K562 (cell line): Measurements from ENCODE around the gene DPH2. TPM values are rescaled to one million over a fixed set of nuclear protein-coding genes. Genes with fewer than 3 reads are reported as not detected.

Experiments used
- ERF ChIP-seq: fragments of 450-650 bp; formaldehyde crosslinking; IDR thresholded peaks from 2 replicates; pipeline ENCODE4 v1.4.0; 2020; ENCODE audit warnings: mild to moderate bottlenecking, mixed read lengths
- EZH2 ChIP-seq: IDR thresholded peaks from 2 replicates; pipeline ENCODE4 v1.6.1; 2012; ENCODE audit warnings: low read depth, mild to moderate bottlenecking, inconsistent platforms, low read length, borderline replicate concordance
- FOXK1 ChIP-seq: sonication (generic); formaldehyde crosslinking; IDR thresholded peaks from 2 replicates; pipeline ENCODE4 v1.8.0; 2022; ENCODE audit warnings: missing genetic modification reagents, mild to moderate bottlenecking, borderline replicate concordance
- HDAC2 ChIP-seq: fragments of 450-650 bp; IDR thresholded peaks from 2 replicates; pipeline ENCODE4 v1.6.1; 2016; ENCODE audit warnings: mild to moderate bottlenecking
- HDAC3 ChIP-seq: fragments of 450-650 bp; IDR thresholded peaks from 2 replicates; pipeline ENCODE4 v1.6.1; 2018; ENCODE audit warnings: borderline replicate concordance, mild to moderate bottlenecking, moderate library complexity; ENCODE audit not compliant: partially characterized antibody
- KAT7 ChIP-seq: sonication (generic); formaldehyde crosslinking; IDR thresholded peaks from 2 replicates; pipeline ENCODE4 v1.8.0; 2022; ENCODE audit warnings: missing genetic modification reagents, mild to moderate bottlenecking, borderline replicate concordance
- KLF16 ChIP-seq: IDR thresholded peaks from 2 replicates; pipeline ENCODE4 v1.6.1; 2016; ENCODE audit warnings: antibody characterized with exemption
- LARP7 ChIP-seq: fragments of 450-650 bp; IDR thresholded peaks from 2 replicates; pipeline ENCODE4 v1.6.1; 2016
- MYBL2 ChIP-seq, 2 experiments: fragments of 450-650 bp in 1 of 2; sonication (generic) in 1 of 2; formaldehyde crosslinking in 1 of 2; IDR thresholded peaks; 2 replicates each; pipeline versions ENCODE4 v1.6.1 to v1.8.1; 2017 to 2022; ENCODE audit warnings: borderline replicate concordance in 1 of 2, inconsistent platforms in 1 of 2, low read depth in 1 of 2, mild to moderate bottlenecking in 1 of 2, missing genetic modification reagents in 1 of 2, moderate library complexity in 1 of 2
- NCOA6 ChIP-seq: fragments of 450-650 bp; IDR thresholded peaks from 2 replicates; pipeline ENCODE4 v1.6.1; 2017; ENCODE audit warnings: mild to moderate bottlenecking
- NRF1 ChIP-seq, 2 experiments: fragments of 450-650 bp; IDR thresholded peaks in 1 of 2; conservative IDR thresholded peaks in 1 of 2; 2 replicates each; pipeline ENCODE4 v1.6.1; 2014; ENCODE audit warnings: mild to moderate bottlenecking in 2 of 2
- POLR2H ChIP-seq: IDR thresholded peaks from 2 replicates; pipeline ENCODE4 v1.6.1; 2016; ENCODE audit warnings: missing genetic modification characterization, low read depth, mild to moderate bottlenecking, control low read depth, missing compliant biosample characterization, moderate library complexity
- SIN3A ChIP-seq, 2 experiments: fragments of 150-350 bp in 1 of 2; IDR thresholded peaks; 2 replicates each; pipeline ENCODE4 v1.6.1; 2011 to 2016; ENCODE audit warnings: borderline replicate concordance in 2 of 2, low read depth in 2 of 2, low read length in 2 of 2, mild to moderate bottlenecking in 2 of 2, moderate library complexity in 2 of 2; ENCODE audit not compliant: control insufficient read depth in 1 of 2
- TEAD4 ChIP-seq, 2 experiments: sonication (generic) in 1 of 2; formaldehyde crosslinking in 1 of 2; IDR thresholded peaks; 2 replicates each; pipeline versions ENCODE4 v1.6.1 to v1.8.0; 2012 to 2022; ENCODE audit warnings: borderline replicate concordance in 1 of 2, inconsistent platforms in 1 of 2, low read length in 1 of 2, mild to moderate bottlenecking in 1 of 2, missing genetic modification reagents in 1 of 2
- ZHX1 ChIP-seq: fragments of 150-350 bp; conservative IDR thresholded peaks from 2 replicates; pipeline ENCODE4 v1.6.1; 2014; ENCODE audit warnings: low read length
- ZNF143 ChIP-seq: sonication (generic); formaldehyde crosslinking; IDR thresholded peaks from 2 replicates; pipeline ENCODE4 v1.9.0; 2022; ENCODE audit warnings: mild to moderate bottlenecking, missing genetic modification reagents
- ZNF277 ChIP-seq: fragments of 250-450 bp; sonication (Bioruptor Pico); IDR thresholded peaks from 2 replicates; pipeline ENCODE4 v1.8.0; 2022; ENCODE audit warnings: inconsistent platforms, mild to moderate bottlenecking, moderate library complexity, borderline replicate concordance
- ZNF778 ChIP-seq: fragments of 450-650 bp; formaldehyde crosslinking; IDR thresholded peaks from 2 replicates; pipeline ENCODE4 v1.4.0; 2020; ENCODE audit warnings: mild to moderate bottlenecking, moderate library complexity
- polyA plus RNA-seq, 8 experiments: library from polyadenylated mRNA; depleted of rRNA in 4 of 8; stranded (reverse) in 5 of 8; unstranded in 3 of 8; fragments of >200 nt; fragmentation: Nextera tagmentation in 2 of 8; fragmentation: Illumina TruSeq in 1 of 8; extraction: Ambion mirVana in 2 of 8; extraction: Trizol in 1 of 8; gene quantifications; 2 replicates each; pipeline versions ENCODE4 v1.2.1 to v1.2.3, GENCODE V29; 2011 to 2014; ENCODE audit warnings: inconsistent platforms in 1 of 8, missing spikeins in 1 of 8
- total RNA-seq, 7 experiments: library from RNA; depleted of rRNA in 6 of 7; stranded (reverse); fragments of >200 nt in 6 of 7; fragmentation: Illumina TruSeq in 2 of 7; extraction: Trizol in 2 of 7; gene quantifications; 2 replicates each; pipeline versions ENCODE4 v1.2.1 to v1.2.3, GENCODE V29; 2011 to 2021; ENCODE audit warnings: low replicate concordance in 1 of 7
- TF ChIP-seq, protein P1 (sequence below), 2 experiments: IDR thresholded peaks; 2 replicates each; pipeline ENCODE4 v1.6.1; 2011; ENCODE audit warnings: borderline replicate concordance in 1 of 2, control low read depth in 1 of 2, low read depth in 1 of 2, low read length in 1 of 2, mild to moderate bottlenecking in 1 of 2, mixed read lengths in 1 of 2, moderate library complexity in 1 of 2; ENCODE audit not compliant: insufficient read depth in 1 of 2, insufficient read length in 1 of 2, poor library complexity in 1 of 2, severe bottlenecking in 1 of 2; ENCODE audit errors: extremely low read depth in 1 of 2

DPH2 gene
- total and polyA plus RNA-seq, 9 of the 15 experiments (the other 6 are each of a cell fraction or from before 2014, with no cell fraction given) = 17.9 to 94.1 (median 68.1) TPM

DNA sequence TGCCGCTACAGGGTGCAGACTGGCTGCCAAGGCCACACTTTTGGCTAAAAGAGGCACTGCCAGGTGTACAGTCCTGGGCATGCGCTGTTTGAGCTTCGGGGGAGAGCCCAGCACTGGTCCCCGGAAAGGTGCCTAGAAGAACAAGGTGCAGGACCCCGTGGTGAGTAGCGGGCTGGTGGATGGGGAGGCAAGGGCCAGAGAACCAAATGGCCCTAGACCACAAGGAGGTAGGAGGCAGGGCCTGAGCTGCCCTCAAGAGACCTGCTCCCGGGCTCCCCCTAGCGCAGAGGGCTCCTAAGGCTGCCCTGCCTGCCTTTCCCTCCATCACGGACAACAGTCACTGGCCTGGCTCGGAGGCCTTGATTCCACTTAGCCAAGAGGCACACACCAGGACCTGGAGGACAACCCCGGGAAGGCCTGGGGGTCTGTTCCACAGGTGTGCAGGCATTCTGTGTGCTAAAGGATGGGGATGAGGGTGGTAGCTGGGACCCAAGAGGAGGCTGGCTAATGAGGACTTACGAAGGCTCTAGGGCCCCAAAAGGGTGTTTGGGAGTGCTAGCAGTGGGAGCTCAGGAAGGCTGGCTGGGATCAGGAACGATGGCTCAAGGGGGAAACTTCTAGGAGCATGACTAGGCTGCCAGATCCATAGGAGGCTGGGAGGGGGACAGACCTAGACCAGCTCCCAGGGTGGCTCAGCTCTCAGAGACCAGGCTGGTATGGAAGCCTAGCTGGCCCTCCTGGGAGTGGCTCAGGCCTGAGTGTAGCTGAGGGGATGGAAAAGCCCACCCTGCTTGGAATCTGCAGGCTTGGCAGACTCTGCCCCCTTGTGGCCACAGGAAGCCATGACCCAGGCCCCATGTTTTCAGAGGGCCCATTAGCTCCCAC, 35.5 kb upstream of the DPH2 start (continued):
- TF ChIP-seq, protein P1, sequence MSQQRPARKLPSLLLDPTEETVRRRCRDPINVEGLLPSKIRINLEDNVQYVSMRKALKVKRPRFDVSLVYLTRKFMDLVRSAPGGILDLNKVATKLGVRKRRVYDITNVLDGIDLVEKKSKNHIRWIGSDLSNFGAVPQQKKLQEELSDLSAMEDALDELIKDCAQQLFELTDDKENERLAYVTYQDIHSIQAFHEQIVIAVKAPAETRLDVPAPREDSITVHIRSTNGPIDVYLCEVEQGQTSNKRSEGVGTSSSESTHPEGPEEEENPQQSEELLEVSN (IDR thresholded peaks at IDR 0.05; ENCODE audit: borderline replicate concordance in 1 of 2, extremely low read depth in 1 of 2, insufficient read depth in 1 of 2, insufficient read length in 1 of 2, low read depth in 1 of 2, low read length in 1 of 2, poor library complexity in 1 of 2, severe bottlenecking in 1 of 2) = peak in 1 of 2 experiments; percentile 25
- TF ChIP-seq KLF16 (peak; percentile 75), NRF1 (conservative IDR thresholded peaks at IDR 0.05 in 1 of 2, IDR thresholded peaks at IDR 0.05 in 1 of 2) (peak; percentile 3 to 13; a peak in 1 of 4 replicates), HDAC2 (no peak), EZH2 (no peak), TEAD4 (IDR thresholded peaks at IDR 0.05; ENCODE audit: low read length) (no peak), TEAD4 (CRISPR knock-in tag; IDR thresholded peaks at IDR 0.05; ENCODE audit: borderline replicate concordance) (0 out of 2 replicates have a peak, but pooled peaks have one; percentile 43), ZNF778 (no peak), ZHX1 (0 out of 2 replicates have a peak, but pooled peaks have one; percentile 60), POLR2H (tag) (no peak), SIN3A (IDR thresholded peaks at IDR 0.05; ENCODE audit: borderline replicate concordance in 2 of 2, control insufficient read depth in 1 of 2, low read depth in 2 of 2, low read length in 2 of 2) (no peak), MYBL2 (IDR thresholded peaks at IDR 0.05; ENCODE audit: low read depth) (no peak), MYBL2 (CRISPR knock-in tag; IDR thresholded peaks at IDR 0.05; ENCODE audit: borderline replicate concordance) (no peak), FOXK1 (CRISPR knock-in tag) (peak; percentile 89), ZNF143 (peak; percentile 55; the same call in 1 of the 2 replicates), ERF (CRISPR knock-in tag) (no peak), LARP7 (no peak), KAT7 (CRISPR knock-in tag) (no peak), NCOA6 (no peak), HDAC3 (no peak), ZNF277 (no peak)
